Hippocampal formation (tissue), 2 donors: ENCODE results near the gene GPR149.
"Not testable (repeated sequence)": the region's sequence is repeated elsewhere in the genome, so short reads cannot be mapped to it uniquely, and the experiment has no call there.

Experiments used
- DNase-seq, 2 donors: peaks; one replicate each; lab custom pipeline; 2025; lab: John Stamatoyannopoulos, UW

GPR149 gene, protein sequence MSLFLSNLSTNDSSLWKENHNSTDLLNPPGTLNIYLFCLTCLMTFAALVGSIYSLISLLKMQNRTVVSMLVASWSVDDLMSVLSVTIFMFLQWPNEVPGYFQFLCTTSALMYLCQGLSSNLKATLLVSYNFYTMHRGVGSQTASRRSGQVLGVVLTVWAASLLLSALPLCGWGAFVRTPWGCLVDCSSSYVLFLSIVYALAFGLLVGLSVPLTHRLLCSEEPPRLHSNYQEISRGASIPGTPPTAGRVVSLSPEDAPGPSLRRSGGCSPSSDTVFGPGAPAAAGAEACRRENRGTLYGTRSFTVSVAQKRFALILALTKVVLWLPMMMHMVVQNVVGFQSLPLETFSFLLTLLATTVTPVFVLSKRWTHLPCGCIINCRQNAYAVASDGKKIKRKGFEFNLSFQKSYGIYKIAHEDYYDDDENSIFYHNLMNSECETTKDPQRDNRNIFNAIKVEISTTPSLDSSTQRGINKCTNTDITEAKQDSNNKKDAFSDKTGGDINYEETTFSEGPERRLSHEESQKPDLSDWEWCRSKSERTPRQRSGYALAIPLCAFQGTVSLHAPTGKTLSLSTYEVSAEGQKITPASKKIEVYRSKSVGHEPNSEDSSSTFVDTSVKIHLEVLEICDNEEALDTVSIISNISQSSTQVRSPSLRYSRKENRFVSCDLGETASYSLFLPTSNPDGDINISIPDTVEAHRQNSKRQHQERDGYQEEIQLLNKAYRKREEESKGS

DNA sequence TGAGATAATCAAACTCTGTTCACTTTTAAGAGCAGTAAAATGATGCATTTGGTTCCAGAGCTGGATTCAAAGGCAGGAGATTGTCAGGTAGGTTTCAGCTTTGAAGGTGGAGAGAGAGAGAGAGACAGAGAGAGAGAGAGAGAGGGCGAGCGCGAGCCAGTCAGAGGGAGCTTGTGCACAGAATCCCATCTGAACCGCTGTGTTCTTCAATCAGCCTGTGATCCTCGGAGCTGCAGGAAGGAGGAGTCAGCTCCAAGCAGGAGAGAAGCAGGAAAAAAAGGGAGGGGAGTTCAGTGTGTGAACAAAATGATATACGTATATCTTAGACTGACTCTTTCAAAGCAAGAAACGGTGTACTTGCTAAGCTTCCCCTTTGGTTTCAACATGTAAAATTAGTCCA, at the start of gene GPR149:
Gene GPR149, minus strand, starts transcription at position 177 of the 400 bp plus-strand sequence. CDS start 575 bp downstream, outside the sequence.
- DNase-seq: no peak

DNA sequence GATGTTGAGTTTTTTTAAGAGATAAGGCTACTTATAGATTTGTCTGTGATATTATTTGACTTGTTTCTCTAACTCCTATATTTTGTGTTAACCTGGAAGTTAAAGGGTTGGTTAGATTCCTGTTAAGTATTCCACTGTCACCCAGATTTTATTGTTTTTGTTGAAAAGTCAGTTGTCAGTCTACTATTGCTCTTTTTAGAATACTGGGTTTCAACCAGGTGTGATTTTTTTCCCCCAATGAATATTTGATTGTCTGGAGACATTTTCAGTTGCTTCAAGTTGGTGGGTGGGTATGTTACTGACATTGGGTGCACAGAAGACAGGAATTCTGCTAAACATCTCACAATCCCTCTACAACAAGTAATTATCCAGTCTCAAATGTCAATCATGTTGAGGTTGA, 43.8 kb upstream of the GPR149 start:
- no peak for DNase-seq

DNA sequence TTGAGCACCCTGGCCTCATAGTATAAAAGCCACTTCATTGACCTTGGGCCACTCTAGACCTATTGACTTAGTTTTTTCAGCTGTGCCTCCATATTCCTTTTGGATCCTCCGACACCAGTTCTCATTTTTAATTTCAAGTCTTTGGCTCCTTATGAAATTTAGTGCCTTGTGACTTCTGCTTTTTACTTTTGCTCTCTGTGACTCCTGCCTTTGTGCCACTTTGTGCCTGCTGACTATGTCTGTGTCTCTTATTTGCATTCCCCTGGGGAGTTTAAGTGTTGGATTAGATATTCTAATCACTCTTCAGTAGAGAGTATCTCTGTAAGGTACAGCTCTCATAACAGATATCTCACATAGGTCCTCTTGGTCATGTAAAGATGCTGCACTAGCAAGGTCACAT, 39.6 kb upstream of the GPR149 start:
- DNase-seq: no peak

DNA sequence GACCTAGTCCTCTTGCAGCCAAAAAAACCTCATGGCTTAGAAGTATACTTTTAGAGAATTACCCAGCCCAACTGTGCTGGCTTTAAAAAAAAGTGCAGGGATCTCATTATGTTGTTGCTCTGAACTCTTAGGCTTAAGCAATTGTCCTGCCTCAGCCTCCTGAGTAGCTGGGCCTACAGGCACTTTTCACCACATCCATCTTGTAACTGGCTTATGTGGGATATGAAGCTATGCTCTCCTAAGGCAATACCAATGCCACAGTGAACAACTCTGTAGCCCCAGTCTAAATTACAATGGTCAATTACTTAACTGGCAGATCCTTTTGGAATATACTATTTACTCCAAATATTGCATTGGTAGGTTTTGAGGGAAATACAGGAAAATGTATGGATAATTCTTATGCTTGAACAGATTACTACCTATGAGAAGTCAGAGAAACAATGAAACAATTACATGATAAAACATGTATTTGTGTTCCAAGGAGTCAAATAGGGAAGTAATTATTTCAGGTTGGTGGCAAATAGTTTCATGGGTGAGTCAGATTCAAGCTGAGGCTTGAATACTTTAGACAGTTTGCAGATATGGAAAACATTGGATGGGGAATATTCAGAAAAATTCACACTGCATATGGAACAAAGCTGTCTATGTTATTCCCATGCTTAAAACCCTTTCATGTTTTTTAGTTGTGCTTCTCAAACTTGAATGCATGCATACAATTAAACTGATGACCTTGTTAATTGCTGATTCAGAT, 34.6 kb upstream of the GPR149 start:
- no peak for DNase-seq

DNA sequence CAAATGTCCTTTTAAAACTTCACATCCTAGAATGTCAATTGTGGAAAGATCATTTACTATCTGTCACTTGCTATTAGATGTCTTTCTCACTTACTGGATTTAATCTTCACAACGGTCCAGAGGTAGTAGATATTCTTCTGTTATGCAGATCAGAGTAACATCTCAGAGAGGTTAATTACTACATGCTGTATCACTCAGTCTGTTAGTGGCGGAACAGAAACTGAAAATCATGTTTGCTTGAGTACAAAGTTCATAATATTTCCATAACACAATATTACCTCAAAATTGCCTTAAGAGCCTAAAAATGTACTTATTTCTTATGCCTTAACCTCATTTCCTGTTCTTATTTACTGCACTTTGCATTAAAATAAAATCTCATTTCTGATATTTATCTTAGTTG, 28.6 kb upstream of the GPR149 start:
- DNase-seq: no peak

DNA sequence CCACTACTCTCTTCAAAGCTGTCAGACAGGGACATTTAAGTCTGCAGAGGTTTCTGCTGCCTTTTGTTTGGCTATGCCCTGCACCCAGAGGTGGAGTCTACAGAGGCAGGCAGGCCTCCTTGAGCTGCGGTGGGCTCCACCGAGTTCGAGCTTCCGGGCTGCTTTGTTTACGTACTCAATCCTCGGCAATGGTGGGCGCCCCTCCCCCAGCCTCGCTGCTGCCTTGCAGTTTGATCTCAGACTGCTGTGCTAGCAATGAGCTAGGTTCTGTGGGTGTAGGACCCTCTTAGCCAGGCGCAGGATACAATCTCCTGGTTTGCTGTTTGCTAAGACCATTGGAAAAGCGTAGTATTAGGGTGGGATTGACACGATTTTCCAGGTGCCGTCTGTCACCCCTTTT, 9.1 kb upstream of the GPR149 start:
- not testable (repeated sequence) for DNase-seq

DNA sequence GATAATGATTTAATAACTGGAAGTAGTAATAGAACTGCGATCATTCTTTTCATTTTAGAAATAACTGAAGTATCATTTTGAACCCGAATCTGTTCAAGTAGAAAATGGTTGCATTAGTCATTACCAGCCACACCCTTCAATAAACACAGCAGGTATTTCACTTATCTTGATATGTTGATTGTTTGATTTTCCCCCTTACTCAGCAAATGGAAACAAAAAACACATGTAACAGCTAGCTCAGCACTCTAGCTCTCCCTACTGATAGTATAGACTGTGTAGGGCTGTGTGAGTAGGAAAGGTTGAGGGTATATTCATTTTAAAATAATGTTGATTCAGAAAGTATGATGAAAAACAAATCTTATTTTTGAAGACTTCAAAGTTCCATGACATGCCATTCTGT, 1.1 kb upstream of the GPR149 start:
- DNase-seq: no peak

DNA sequence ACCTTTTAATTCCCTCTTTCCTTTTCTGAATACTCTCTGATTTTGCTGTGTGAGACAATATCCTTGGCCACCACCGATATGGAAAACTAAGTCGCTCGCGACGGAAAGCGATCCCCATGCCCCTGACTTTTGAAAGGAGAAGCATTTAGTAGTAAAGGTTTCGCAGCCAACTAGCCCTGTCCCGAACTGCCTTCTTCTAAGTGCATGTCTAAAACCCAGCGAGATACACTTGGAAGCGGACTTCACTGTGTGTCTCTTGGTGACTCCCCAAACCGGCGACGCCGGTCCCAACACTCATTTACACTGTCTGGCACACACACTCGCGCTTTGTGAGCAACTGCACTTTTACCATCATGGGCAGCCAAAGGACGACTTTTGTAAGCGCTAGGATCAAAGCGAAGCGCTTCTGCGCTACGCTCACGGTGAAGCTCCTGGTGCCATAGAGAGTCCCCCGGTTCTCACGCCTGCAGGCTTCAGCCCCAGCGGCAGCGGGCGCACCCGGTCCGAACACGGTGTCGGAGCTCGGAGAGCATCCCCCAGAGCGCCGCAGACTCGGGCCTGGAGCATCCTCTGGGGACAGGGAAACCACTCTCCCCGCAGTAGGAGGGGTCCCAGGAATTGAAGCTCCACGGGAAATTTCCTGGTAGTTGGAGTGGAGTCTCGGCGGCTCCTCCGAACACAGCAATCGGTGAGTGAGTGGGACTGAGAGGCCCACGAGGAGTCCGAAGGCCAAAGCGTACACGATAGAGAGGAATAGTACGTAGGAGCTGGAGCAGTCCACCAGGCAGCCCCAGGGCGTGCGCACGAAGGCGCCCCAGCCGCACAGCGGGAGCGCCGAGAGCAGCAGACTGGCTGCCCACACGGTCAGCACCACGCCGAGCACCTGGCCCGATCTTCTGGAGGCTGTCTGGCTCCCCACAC, 1.4 kb downstream of the GPR149 start:
- DNase-seq: no peak

DNA sequence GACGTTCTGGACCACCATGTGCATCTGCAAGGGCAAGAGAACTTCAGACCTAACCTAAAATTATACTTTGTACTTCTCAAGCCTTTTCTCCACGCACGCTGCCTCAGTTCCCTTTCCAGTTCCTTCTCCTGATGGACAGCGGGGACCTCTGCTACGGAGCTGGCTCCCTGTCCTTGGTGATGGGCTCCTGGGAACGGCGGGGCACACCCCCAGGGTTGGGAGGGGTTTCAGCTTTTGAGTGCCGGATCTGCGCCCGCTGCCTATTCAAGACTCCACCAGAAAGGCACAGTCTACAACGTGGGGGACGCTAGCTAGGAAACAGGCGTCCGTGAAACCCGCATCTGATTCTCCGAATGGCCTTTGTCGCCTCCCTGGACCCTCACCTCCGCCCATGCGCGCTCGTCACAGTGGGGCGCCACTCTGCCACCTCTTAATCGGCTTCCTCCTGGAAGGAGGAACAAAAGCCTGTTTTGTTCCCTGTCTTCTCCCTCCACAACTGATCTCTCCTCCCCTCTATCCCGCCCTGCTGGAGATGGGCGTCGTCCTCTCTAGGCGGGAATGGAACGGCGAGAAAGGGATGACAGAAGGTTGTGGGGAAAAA, 2.2 kb downstream of the GPR149 start:
- DNase-seq: no peak

DNA sequence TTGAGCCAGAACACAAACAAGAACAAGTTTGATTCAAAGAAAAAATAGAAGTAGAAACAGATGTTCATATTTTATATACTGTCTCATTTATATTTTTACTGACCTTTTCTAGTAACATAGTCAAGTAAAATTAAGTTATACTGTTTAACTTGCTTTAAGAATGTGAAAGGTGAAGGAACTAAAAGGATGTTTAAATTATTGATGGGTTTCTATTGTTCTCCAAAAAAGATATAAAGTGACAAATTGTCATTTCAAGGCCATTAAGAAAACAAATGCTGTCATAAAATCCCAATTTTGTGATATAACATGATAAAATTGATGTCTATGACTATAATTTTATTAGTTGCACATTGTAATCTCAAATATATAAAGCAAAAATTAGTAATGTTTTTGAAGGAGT, 7.3 kb downstream of the GPR149 start:
- DNase-seq: no peak

DNA sequence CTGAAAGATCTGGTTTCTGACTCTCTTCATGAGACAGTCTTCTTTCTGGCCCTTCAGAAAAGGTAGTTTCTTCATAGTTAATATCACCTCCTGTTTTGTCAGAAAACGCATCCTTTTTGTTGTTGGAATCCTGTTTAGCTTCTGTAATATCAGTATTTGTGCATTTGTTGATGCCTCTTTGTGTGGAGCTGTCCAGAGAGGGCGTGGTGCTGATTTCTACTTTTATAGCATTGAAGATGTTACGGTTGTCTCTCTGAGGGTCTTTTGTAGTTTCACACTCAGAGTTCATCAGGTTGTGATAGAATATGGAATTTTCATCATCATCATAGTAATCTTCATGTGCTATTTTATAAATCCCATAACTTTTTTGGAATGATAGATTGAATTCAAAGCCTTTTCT, 8.9 kb downstream of the GPR149 start:
- DNase-seq: no peak

DNA sequence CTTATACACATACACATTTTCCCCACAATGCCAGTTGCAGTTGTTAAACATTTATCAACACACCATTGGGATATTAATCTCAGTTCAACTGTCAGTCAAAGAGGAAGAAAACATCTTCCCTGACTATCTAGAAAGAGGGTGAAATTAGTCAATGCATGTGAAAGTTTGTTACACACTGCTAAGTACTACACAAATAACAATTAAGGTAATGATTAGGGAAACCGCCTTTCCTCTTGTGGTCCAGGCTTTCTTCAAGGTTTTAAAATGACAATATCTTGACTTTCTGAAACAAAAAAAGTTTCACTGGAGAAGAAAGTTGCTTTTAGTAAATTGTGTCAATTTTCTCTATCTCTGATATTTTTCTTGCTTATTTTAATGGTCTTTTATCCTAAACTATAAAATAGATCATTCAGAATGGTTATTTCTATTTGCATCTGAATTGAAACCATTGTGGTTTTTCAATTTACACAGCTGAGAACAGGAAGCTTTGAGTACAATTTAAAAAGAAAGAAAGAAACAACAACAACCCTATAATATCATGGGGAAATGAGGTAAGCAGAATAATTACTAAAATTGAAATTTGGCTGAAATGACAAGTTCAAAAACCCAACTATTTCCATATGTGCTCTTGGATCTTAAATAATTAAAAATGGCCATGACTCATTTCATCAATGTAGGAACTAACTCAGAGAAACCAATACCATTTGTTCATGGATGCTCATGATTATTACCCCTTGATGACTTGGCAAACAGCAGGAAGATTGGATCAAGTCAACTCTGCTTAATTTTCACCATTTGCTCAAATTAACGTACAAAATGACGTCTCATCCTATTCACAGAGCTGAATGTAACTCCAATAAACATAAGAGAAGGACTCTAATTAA, 31.7 kb downstream of the GPR149 start:
- no peak for DNase-seq

DNA sequence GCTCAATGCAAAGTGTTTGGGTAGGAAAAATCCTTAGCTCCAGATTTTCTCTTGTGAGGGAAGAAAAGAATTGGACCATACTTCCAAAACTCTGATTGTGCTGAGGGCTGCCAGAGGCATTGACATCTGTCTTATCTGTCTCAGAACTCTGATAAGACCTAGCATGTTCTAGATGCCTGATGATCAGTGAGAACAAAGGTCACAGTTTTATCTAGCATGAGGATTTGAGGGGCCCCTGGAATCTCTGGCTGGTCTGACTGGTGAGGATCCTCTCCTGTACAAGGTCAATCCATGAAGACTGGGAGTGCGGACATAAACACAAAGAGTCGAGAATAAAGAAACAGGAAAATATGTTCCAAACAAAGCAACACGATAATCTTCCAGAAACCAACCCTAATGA, 40.1 kb downstream of the GPR149 start:
- DNase-seq: no peak

DNA sequence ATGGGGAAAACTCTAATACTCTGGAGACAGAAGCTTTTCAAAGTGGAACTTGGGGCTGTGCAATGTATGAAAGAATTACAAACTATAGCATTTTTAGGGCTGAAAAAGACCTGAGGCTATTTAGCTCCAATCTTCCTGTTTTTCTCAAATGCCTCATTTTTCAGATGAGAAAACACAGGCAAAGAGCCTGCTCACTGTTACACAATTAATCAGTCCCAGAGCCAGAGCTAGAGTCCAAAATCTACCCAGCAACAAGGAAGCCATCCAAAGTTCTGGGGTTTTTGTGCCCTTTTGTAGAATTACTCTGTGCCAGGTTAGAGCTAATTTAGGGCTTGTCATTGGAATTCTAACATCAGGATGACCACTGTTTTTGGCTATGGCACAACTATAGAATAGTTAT, 45.5 kb downstream of the GPR149 start:
- DNase-seq: peak in 1 of 2 donors; percentile 44

DNA sequence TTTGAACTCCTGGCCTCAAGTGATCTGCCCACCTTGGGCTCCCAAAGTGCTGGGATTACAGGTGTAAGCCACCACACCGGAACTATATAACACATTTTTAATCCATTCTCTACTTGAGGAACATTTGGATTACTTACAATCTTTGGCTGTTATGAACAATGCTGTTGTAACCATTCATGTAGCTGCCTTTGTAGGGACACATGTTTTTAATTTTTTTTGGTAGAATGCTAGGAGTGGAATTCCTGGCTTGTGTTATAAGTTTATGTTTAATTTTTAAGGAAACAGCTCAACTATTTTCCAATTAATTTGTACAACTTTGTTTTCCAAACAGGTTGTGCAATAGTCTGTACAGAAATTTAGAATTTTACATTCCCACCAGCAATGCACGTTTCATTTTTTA, 51.7 kb downstream of the GPR149 start:
- no peak for DNase-seq

DNA sequence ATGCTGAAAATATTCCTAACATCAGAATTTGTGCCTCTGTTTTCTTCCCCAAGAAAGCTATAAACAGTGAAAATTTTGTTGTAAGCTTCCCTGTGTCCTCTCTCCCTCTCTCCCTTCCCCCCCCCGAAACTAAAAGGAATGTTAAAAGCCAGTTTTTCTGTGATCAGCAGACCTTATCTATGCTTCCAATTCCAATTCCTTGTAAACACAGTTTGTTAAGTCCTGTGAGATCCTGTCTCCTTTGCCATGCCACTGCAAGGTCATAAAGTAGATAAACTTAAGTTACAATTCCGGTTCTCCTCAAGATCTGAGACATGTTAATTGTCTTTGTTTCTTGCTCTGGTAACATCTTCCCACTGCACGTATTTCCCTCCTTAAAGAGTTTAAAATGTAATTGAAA, 62.8 kb downstream of the GPR149 start:
- no peak for DNase-seq

DNA sequence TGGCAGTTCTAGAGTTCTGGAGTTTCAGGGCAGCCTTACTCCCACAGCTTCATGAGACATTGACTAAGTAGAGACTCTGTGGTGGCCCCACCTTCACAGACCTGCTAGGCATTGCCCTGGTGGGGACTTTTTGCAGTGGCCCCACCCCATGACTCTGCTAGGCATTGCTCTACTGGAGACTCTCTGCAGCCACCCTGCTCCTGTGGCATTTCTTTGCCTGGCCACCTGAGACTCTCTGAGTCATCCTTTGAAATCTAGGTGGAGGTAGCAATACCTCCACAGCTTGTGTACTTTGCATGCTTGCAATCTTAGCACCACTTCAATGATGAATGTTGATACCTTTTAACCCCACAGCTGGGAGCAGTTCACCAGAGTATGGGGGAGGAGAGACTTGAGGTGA, 65.1 kb downstream of the GPR149 start:
- no peak for DNase-seq

DNA sequence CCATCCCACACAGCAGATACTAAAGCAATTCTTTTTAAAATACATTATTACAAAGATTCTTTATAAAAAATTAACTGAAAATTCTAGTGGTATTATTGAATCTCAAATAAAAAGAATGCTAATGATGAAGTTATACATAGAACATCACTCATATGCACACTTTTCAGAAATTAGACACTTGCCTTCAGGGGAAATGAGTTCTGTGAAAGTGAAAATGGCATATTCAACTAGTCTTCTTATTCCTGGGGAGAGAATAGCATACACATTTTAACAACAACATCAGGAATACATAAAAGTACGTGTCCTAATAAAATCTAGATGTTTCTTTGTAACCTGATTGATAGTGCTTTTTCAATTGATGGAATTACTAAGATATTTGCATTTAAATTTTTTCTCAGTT, 68.9 kb downstream of the GPR149 start:
- no peak for DNase-seq

DNA sequence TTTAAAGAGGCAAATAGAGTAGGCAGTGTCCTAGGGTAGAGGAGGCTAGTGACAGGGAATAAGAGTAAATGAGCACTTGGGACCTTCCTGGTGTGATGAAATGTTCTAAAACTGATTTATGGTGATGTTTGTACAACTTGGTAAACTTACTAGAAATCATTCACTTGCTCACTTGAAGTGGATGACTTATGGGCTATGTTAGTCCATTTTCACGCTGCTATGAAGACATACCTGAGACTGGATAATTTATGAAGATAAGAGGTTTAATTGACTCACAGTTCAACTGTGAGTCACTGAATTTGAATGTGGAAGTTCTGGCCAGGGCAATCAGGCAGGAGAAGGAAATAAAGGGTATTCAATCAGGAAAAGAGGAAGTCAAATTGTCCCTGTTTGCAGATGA, 74.0 kb downstream of the GPR149 start:
- no peak for DNase-seq

DNA sequence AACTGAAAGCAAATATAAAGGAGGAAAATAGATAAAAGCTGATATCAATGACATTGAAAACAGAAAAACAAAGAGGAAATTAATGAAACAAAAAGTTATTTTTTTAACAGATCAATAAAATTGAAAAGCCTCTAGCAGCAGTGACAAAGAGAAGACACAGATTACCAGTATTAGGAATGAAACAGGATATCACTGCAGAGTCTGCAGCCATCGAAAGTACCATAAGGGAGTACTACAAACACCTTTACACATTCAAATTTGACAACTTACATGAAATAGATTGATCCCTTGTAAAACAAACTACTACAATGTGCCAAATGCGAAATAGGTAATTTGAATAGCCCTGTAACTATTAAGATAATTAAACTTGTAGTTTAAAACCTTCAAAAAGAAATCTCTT, 80.8 kb downstream of the GPR149 start:
- no peak for DNase-seq
